GM23248 (cell line): ENCODE results near the gene RNF183.

ENCODE experiments used
- EZH2 ChIP-seq: fragments of 200-600 bp; sonication (generic); IDR thresholded peaks from 2 replicates; pipeline ENCODE4 v1.6.1; 2018; ENCODE audit warnings: antibody characterized with exemption, mild to moderate bottlenecking; ENCODE audit not compliant: insufficient read depth, poor library complexity, severe bottlenecking
- EZH2phosphoT487 ChIP-seq: fragments of 200-600 bp; sonication (generic); IDR thresholded peaks from 2 replicates; pipeline ENCODE4 v1.6.1; 2018; ENCODE audit warnings: antibody characterized with exemption, moderate library complexity, mild to moderate bottlenecking, low read depth; ENCODE audit not compliant: insufficient read depth

DNA sequence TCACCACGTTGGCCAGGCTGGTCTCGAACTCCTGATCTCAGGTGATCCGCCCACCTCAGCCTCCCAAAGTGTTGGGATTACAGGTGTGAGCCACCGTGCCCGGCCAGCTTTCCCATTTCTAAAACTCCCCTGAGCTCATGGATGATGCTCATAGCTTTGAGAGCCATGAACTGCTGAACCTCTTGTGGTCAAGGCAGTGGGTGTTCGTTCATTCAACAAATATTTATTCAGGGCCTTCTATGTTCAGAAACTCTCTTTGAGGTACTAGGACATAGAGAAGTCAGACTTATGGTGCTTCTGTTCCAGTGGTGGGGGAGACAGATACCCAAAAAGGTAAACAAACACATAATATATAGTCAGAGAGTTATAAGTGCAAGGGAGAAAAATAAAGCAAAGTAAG is 48.8 kb upstream of the RNF183 start:
- TF ChIP-seq EZH2phosphoT487 = no peak
- TF ChIP-seq EZH2 = no peak
